Left lung (tissue), 10 donors: ENCODE measurements around the gene DSCAML1. TPM values are rescaled to one million over a fixed set of nuclear protein-coding genes. Genes with fewer than 3 reads are reported as not detected.

ENCODE experiments used
- ATAC-seq: fragments of 200-7000 bp; cut with Tn5 transposase; one replicate; pipeline ENCODE4 v1.9.1; 2020; ENCODE audit warnings: moderate library complexity
- DNase-seq, 4 donors: peaks; one replicate each; pipeline ENCODE4 v3.0.0-alpha.2; 2013 to 2020
- H3K27ac ChIP-seq, 2 donors: fragments of 200-600 bp; sonication (generic) in 1 of 2; one replicate each; pipeline versions ENCODE4 v1.5.0 to v1.8.0; 2020 to 2021
- H3K27me3 ChIP-seq, 2 donors: fragments of 200-600 bp; sonication (generic) in 1 of 2; one replicate each; pipeline versions ENCODE4 v1.5.0 to v1.8.0; 2020 to 2021
- H3K36me3 ChIP-seq, 2 donors: fragments of 200-600 bp; sonication (generic) in 1 of 2; one replicate each; pipeline versions ENCODE4 v1.5.0 to v1.8.0; 2020 to 2021
- H3K4me1 ChIP-seq, 2 donors: fragments of 200-600 bp; one replicate each; pipeline ENCODE4 v1.8.0; 2021
- H3K4me3 ChIP-seq, 2 donors: fragments of 200-600 bp; sonication (generic) in 1 of 2; one replicate each; pipeline versions ENCODE4 v1.5.0 to v1.8.0; 2020 to 2021; ENCODE audit warnings: mild to moderate bottlenecking in 1 of 2
- H3K9me3 ChIP-seq, 2 donors: fragments of 200-600 bp; sonication (generic) in 1 of 2; one replicate each; pipeline versions ENCODE4 v1.5.0 to v1.8.0; 2020 to 2021
- intact Hi-C, 2 donors: fragments of 100-400 bp; cut with DNase I; formaldehyde crosslinking; loops; one replicate each; pipeline versions ENCODE4 v1.11.2 to v1.14.2; 2022
- polyA plus RNA-seq, 6 donors: library from polyadenylated mRNA; unstranded; fragments of 120-200 nt; gene quantifications; one replicate each; pipeline ENCODE4 v1.2.1, GENCODE V29; 2013; ENCODE audit not compliant: insufficient read length in 6 of 6
- total RNA-seq, 2 donors: library from RNA; stranded (reverse); fragmentation: NEBNext Ultra II Directional; extraction: Animal tissue kit (Norgen Biotek cat#: 25700); gene quantifications; one replicate each; pipeline ENCODE4 v1.2.1, GENCODE V29; 2021
- TF ChIP-seq, protein P1 (sequence below), 2 donors: fragments of 200-600 bp; sonication (generic) in 1 of 2; IDR thresholded peaks; one replicate each; pipeline versions ENCODE4 v1.5.0 to v1.8.0; 2021; ENCODE audit warnings: antibody characterized with exemption in 2 of 2
- donor health status: DM: no; HTN: yes; CAD: no.
- donor health status: DM: no; HTN: no; CAD: no.

DSCAML1 gene
- total and polyA plus RNA-seq, 8 donors, result 0.35 to 1.8 (median 1.2) TPM

DNA sequence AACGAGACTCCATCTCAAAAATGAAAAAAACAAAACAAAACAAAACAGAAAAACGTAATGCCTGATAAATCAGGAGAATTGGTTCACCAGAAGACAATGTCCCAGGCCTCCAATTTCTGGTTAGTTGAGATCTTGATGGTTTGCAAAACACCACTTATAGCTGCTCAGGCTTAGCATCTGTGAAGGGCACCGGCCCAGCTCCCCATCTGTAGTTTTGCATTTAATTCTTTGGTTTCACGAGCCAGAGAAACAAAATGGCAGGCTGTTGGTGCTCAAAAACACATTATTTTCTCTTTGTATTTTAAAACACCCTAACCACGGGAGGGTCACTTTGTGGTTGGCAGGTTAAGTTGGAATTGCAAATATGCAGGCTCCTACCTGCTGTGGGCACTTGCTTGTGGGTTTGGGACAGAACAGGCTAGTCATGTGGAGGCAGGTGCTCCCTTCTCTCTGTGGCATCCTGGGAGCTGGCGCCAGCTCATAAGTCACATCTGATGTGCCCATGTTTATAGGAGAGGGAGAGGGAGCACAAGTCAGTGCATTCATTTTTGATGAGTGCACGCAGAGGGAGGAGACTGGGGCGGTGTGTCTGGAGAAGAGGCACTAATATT, 323.4 kb downstream of the DSCAML1 start:
- Histone ChIP-seq H3K27ac (no peak overlapping the region), H3K4me3 (no peak overlapping the region), H3K27me3 (no peaks in the 10 kb centered on the region), H3K4me1 (no peaks in the 10 kb centered on the region), H3K9me3 (no peaks in the 10 kb centered on the region), H3K36me3 (no peaks in the 10 kb centered on the region)
- TF ChIP-seq, protein P1, sequence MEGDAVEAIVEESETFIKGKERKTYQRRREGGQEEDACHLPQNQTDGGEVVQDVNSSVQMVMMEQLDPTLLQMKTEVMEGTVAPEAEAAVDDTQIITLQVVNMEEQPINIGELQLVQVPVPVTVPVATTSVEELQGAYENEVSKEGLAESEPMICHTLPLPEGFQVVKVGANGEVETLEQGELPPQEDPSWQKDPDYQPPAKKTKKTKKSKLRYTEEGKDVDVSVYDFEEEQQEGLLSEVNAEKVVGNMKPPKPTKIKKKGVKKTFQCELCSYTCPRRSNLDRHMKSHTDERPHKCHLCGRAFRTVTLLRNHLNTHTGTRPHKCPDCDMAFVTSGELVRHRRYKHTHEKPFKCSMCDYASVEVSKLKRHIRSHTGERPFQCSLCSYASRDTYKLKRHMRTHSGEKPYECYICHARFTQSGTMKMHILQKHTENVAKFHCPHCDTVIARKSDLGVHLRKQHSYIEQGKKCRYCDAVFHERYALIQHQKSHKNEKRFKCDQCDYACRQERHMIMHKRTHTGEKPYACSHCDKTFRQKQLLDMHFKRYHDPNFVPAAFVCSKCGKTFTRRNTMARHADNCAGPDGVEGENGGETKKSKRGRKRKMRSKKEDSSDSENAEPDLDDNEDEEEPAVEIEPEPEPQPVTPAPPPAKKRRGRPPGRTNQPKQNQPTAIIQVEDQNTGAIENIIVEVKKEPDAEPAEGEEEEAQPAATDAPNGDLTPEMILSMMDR (IDR thresholded peaks at IDR 0.05), result no peak
- ATAC-seq (peak; percentile 31), DNase-seq (no peak)
- intact Hi-C loops, result no loop called here

- Histone ChIP-seq H3K36me3 (no peaks in the 10 kb centered on the region), H3K27ac (no peak overlapping the region), H3K4me3 (no peak overlapping the region), H3K9me3 (no peaks in the 10 kb centered on the region), H3K27me3 (no peaks in the 10 kb centered on the region), H3K4me1 (no peaks in the 10 kb centered on the region)
- no peak for DNase-seq
- TF ChIP-seq, protein P1 (IDR thresholded peaks at IDR 0.05), result no peak
- no peak for ATAC-seq
- intact Hi-C loops, result no loop called here
These were observed 325.2 kb downstream of the DSCAML1 start for GRCh38 chr11:117471776-117472175.

GRCh38 chr11:117470576-117470975, 326.4 kb downstream of the DSCAML1 start:
- Histone ChIP-seq H3K36me3 (no peaks in the 10 kb centered on the region), H3K9me3 (no peaks in the 10 kb centered on the region), H3K4me3 (no peak overlapping the region), H3K27ac (no peak overlapping the region), H3K27me3 (no peaks in the 10 kb centered on the region), H3K4me1 (no peaks in the 10 kb centered on the region)
- ATAC-seq (no peak), DNase-seq (no peak)
- intact Hi-C loops, result no loop called here
- TF ChIP-seq, protein P1 (IDR thresholded peaks at IDR 0.05), result no peak

DNA sequence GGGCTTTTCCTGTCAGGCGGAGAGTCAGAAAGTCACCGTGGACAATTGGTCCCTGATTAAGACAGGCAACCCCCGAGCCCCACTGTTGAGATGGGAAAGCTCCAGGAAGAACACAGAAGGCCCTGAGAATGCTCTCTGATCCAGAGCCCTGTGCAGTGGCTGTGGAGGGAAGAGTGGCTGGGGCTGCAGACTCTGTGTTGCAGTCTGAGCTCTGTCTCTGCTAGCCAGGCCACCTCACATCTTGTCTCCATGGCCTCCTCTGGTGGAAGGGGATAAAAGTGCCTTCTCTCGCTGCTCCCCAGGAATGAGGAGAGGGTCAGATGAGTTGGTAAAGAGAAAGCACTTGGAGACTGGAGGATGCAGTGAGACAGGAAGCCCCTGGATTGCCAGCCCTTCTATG, 328.1 kb downstream of the DSCAML1 start:
- Histone ChIP-seq H3K36me3 (no peaks in the 10 kb centered on the region), H3K27ac (no peak overlapping the region), H3K4me1 (no peaks in the 10 kb centered on the region), H3K27me3 (no peaks in the 10 kb centered on the region), H3K4me3 (no peak overlapping the region), H3K9me3 (no peaks in the 10 kb centered on the region)
- DNase-seq, result no peak
- ATAC-seq, result no peak
- intact Hi-C loops, result no loop called here
- TF ChIP-seq, protein P1 (IDR thresholded peaks at IDR 0.05), result no peak

DNA sequence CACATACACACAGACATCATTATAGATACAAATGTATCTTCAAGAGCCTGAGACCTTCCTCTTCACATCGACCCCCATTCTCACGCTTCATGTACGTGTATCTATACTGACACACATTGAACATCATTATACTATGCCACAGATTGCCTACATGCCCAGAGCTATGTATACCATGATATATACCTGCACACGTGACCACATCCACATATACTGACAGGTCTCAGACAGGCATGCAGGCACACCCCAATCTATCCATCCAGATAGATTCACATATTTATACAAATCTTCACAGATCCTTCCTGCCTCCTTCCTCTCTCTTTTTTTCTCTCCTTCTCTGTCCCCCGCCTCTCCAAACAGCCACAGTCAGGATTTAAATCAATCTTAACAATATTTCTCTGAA, 329.2 kb downstream of the DSCAML1 start:
- no peaks in the 10 kb centered on the region for H3K27me3 ChIP-seq
- no peak for ATAC-seq
- DNase-seq, result no peak
- no peak overlapping the region for H3K4me3 ChIP-seq
- H3K9me3 ChIP-seq, result no peaks in the 10 kb centered on the region
- TF ChIP-seq, protein P1 (IDR thresholded peaks at IDR 0.05), result no peak
- H3K27ac ChIP-seq, result no peak overlapping the region
- H3K4me1 ChIP-seq, result no peaks in the 10 kb centered on the region
- intact Hi-C loops, result no loop called here
- H3K36me3 ChIP-seq, result no peaks in the 10 kb centered on the region
